WI38 (cell line): Measurements from ENCODE around the gene ANKRD11.

Experiments used
- H3K4me3 ChIP-seq: 2 replicates; pipeline ENCODE4 v1.5.1; 2011; ENCODE audit warnings: low read depth, mild to moderate bottlenecking, control low read depth, low read length
- TF ChIP-seq, protein P1 (sequence below): IDR thresholded peaks from 2 replicates; pipeline ENCODE4 v1.5.1; 2012; ENCODE audit warnings: low read depth, mild to moderate bottlenecking, control low read depth, low read length

ANKRD11 gene

DNA sequence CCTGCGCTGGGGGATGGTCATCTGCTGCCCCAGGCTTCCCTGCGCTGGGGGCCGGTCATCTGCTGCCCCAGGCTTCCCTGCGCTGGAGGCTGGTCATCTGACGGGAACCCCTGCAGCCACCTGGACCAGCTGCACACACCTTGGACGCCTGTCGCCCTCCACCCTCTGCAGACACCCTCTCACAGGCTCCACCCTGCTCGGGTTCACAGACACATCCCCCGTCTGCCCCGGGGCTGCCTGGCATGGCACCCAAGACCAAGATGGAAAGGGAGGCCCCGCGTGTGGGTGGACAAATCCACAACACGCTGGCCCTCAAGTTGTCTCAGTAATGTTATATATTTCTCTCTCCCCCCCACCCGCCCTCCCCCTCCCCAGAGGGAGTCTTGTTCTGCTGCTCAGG lies 89.6 kb downstream of the ANKRD11 start:
- H3K4me3 ChIP-seq: no peak overlapping the region
- TF ChIP-seq, protein P1, sequence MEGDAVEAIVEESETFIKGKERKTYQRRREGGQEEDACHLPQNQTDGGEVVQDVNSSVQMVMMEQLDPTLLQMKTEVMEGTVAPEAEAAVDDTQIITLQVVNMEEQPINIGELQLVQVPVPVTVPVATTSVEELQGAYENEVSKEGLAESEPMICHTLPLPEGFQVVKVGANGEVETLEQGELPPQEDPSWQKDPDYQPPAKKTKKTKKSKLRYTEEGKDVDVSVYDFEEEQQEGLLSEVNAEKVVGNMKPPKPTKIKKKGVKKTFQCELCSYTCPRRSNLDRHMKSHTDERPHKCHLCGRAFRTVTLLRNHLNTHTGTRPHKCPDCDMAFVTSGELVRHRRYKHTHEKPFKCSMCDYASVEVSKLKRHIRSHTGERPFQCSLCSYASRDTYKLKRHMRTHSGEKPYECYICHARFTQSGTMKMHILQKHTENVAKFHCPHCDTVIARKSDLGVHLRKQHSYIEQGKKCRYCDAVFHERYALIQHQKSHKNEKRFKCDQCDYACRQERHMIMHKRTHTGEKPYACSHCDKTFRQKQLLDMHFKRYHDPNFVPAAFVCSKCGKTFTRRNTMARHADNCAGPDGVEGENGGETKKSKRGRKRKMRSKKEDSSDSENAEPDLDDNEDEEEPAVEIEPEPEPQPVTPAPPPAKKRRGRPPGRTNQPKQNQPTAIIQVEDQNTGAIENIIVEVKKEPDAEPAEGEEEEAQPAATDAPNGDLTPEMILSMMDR: no peak

GRCh38 chr16:89398924-89399323 lies 91.4 kb downstream of the ANKRD11 start:
- TF ChIP-seq, protein P1: no peak
- no peak overlapping the region for H3K4me3 ChIP-seq

- H3K4me3 ChIP-seq: no peak overlapping the region
- TF ChIP-seq, protein P1: no peak
These were observed 93.0 kb downstream of the ANKRD11 start for GRCh38 chr16:89397331-89397861.

GRCh38 chr16:89396156-89396555 lies 94.2 kb downstream of the ANKRD11 start:
- H3K4me3 ChIP-seq: no peak overlapping the region
- TF ChIP-seq, protein P1: no peak

- no peak overlapping the region for H3K4me3 ChIP-seq
These were observed 94.9 kb downstream of the ANKRD11 start for GRCh38 chr16:89395150-89396142.

GRCh38 chr16:89393738-89394406 lies 96.5 kb downstream of the ANKRD11 start:
- TF ChIP-seq, protein P1: no peak
- no peak overlapping the region for H3K4me3 ChIP-seq

More at GRCh38 chr16:89395150-89396142, 94.9 kb downstream of the ANKRD11 start:
- TF ChIP-seq, protein P1: no peak
